CD4-positive, alpha-beta T cell treated with Interleukin-15 for 1 hour (primary cell): ENCODE results near the gene SNRPD1.
"Not testable (repeated sequence)": the region's sequence is repeated elsewhere in the genome, so short reads cannot be mapped to it uniquely, and the experiment has no call there.

ENCODE experiments used
- DNase-seq: peaks from one replicate; pipeline ENCODE4 v3.0.0-alpha.2; 2020

The SNRPD1 gene

DNA sequence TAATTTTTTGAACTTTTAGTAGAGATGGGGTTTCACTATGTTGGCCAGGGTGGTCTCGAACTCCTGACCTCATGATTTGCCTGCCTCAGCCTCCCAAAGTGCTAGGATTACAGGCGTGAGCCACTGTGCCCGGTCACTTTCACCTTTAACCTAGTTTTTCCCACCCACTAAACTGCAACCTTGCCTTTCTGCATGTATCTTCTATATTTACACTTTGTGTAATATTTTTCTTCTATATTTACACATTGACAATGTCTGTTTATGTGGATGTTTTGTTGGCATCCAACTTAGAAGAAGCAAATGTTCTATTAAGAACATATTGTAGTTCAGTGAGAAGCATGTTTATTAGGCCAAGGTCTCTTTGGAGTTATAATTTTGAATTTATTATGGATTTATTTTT, 26.7 kb downstream of the SNRPD1 start:
- DNase-seq, result no peak

DNA sequence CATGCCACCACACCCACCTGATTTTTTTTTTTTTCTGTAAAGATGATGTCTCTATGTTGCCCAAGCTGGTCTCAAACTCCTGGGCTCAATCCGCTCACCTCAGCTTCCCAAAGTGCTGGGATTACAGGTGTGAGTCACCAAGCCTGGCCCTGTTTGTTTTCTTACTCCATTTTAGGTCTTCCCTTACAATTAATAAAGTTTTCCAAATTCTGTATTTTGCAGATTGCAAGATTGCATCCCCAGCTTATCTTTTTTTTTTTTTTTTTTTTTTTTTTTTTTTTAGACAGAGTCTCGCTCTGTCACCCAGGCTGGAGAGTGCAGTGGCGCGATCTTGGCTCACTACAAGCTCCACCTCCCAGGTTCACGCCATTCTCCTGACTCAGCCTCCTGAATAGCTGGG, 28.3 kb downstream of the SNRPD1 start:
- DNase-seq, result not testable (repeated sequence)

DNA sequence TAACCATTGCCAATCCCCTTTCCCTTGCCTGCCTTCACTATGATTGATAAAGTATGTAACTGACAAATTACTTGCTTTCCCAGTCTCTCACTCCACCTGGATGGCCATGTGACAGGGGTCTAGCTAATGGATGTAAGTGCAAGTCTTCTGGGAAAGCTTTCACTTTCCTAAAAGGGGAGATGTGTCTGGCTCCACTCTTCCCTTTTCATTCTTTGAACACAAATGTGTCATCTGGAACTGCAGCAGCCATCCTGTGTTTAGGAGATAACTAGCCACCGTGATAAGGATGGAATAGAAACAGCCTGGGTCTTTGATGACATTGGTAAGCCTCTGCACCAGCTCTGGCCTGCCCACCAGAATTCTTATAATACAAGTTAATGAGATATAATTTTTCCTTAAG, 38.2 kb downstream of the SNRPD1 start:
- DNase-seq, result no peak

DNA sequence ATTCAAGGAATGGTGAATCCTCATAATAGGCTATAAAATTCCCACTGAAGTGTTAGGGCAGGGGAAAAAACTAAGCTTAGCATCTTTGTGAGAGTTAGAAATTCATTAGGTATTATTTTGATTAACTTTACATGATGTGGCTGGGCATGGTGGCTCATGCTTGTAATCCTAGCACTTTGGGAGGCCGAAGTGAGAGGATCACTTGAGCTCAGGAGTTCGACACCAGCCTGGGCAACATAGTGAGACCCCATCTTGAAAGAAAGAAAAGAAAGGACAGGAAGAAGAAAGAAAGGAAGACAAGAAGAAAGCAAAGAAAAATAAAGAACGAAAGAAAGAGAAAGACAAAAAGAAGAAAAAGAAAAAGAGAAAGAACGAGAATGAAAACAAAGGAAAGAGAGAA, 40.0 kb downstream of the SNRPD1 start:
- DNase-seq, result no peak

GRCh38 chr18:21653361-21653760, 41.2 kb downstream of the SNRPD1 start:
- no peak for DNase-seq

GRCh38 chr18:21656402-21656801, 44.3 kb downstream of the SNRPD1 start:
- no peak for DNase-seq

- no peak for DNase-seq
Measured at GRCh38 chr18:21660078-21660477, 48.0 kb downstream of the SNRPD1 start.

- DNase-seq, result no peak
Measured at GRCh38 chr18:21662581-21662980, 50.5 kb downstream of the SNRPD1 start.

GRCh38 chr18:21663578-21663977, 51.5 kb downstream of the SNRPD1 start:
- no peak for DNase-seq

DNA sequence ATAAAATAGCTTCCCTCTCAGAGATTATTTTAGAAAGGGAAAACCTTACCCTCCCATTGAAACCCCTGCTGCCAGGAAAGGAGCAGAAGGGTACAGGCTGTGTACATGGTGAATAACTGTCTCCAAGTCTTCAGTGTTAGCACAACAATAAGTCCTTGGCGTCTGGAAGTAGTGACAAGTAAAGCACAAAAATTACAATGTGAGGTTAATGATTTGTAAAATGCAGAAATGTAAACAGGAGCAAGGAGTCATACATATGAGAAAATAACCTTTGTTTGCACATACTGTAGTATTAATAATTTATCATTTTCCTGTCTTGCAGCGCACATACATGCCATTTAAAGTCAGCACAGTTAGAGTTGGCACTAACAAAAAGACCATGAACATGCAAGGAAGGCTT, 52.0 kb downstream of the SNRPD1 start:
- DNase-seq, result no peak

DNA sequence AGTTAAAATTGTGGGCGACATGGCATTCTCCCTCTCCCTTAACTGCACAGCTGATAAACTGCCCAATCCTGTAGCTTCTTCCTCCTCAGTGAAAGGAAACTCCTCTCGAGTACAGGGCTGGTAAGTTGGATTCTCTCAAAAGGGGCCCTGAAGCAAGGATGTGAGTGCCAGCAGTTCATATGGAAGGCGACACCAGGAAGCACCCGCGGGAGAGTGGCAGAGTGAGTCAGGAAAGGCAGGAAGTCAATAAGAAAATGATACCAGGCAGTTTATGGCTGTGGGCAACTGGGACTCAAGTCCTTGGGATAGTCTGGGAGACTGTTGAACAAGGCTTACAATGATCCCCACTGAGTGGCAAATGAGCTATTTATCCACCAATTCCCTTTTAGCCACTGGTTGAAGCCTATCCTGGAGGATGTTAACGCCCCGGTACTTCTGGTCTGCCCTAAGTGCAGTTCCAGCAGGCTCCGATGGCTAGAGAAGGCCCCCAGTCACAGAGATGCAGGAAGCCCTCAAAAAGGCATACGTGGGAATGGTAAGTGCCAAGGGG, 57.7 kb downstream of the SNRPD1 start:
- no peak for DNase-seq

DNA sequence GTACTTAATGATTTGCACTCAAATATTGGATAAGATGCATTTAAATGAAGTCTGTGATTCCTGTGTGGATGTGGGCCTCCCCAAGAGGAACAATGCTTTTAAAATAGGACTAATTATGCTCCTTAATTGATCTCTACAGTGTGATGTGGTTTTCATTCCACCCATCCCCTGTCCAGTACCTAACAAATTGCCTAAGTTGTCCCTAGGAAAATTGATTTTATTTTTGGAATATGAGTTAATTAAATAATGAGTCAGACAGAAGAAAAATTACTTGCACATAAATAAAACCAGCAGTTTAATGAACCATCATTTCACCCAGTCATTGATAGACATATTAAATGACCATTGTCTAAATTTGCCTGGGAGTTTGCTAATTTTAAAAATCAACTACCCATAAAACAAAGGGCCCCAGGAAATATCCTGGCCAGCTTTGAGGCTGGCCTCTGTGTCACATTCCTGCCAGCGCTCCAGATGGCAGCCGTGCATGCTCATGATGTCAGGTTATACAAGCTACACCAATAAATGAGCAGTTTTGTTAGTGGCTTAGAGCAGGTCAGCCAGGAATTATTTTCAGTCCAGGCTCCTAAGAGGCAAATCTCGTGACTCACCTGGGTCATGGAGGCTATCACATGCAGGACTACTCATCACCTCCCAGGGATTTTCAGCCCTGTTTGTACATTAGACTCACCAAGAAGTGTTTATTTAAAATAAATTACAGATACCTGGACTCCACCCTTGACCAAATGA, 60.6 kb downstream of the SNRPD1 start:
- no peak for DNase-seq

- not testable (repeated sequence) for DNase-seq
Measured at GRCh38 chr18:21675354-21675753, 63.2 kb downstream of the SNRPD1 start.

- no peak for DNase-seq
Measured at GRCh38 chr18:21678859-21679258, 66.7 kb downstream of the SNRPD1 start.

DNA sequence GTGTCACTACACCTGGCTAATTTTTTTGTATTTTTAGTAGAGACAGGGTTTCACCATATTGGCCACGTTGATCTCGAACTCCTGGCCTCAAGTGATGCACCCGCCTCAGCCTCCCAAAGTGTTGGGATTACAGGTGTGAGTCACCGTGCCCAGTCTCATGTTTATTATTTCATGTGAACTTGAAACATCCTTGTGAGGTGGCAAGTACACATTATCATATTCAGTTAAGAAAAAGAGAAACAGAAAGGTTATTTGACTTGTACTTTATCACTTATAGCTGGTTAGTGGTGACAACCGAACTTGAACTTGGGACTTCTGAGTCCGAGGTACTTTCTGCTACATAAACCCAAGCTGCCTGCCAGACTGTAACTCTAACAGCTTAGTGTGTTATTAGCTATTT, 68.0 kb downstream of the SNRPD1 start:
- DNase-seq, result no peak

DNA sequence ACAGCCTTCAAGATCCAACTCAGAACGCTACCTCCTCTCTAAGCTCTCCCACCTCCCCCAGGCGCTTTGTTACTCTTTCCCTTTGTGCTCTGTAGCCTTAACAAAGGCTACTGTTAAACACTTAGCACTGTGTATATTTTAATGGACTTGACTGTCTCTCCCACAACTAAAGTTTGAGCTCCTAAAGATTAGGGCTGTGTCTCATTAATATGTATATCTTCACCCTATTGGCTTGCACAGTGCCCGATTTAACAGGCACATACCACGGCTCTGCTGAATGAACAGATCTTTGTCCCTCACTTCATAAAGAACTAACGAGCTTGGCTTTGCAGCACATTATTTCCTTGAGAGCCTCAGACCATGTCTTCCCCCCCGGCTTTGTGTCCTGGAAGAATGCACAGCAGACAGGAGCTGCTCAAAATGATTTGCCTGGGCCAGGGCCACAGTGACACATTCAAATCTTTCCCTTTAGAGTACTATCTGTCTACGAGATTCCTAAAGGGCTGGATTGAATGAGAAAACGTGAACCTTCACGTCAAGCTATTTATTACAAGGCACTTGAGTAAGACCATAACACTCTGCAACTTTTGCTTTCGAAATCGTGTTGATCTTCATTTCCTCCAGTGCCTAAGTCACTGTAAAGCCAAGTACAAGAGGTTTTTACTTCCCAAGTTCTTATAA, 70.4 kb downstream of the SNRPD1 start:
- DNase-seq, result no peak
